UCSD-AML1 (cell line): ENCODE results near the gene RAB39A.
"Not testable (repeated sequence)": the region's sequence is repeated elsewhere in the genome, so short reads cannot be mapped to it uniquely, and the experiment has no call there.

Experiments
- DNase-seq: peaks from one replicate; lab custom pipeline; 2025; ENCODE audit not compliant: unreplicated experiment; lab: John Stamatoyannopoulos, UW

Gene RAB39A

GRCh38 chr11:107928046-107928766 lies at the start of gene RAB39A:
Gene RAB39A (plus strand): TSS chr11:107928448. CDS start chr11:107928569, 121 bp downstream.
- peak; percentile 78 for DNase-seq

GRCh38 chr11:107881471-107881870 lies 46.8 kb upstream of the RAB39A start:
- not testable (repeated sequence) for DNase-seq

DNA sequence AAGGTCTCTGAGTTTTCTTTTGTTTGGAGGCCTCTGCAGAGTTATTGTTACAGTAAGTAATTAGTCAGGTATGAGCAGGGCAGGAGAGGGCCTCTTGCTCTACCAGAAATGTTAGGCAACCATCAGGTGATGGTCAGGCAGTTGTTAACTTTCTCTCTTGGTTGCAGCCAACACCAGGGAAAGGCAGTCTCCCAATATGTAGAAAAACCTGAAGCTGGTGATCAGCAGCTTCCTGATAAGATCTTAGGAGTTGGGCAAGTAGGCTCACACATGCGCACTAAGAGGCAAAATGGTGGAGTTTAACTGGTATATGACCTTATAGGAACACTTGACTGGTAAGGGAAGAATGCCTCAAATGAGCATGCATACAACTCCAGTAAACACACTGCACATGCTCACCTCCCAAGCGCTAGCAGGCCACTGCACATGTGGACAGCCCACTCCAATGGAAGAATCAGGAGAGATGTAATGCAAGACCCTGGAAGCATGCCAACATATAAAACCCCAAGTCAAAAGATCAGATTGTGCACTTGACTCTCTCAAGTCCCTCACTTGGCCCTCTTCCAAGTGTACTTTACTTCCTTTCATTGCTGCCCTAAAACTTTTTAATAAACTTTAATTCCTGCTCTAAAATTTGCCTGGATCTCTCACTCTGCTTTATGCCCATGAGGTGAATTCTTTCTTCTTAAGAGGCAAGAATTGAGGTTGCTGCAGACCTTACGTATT lies 46.0 kb upstream of the RAB39A start:
- DNase-seq, result no peak

DNA sequence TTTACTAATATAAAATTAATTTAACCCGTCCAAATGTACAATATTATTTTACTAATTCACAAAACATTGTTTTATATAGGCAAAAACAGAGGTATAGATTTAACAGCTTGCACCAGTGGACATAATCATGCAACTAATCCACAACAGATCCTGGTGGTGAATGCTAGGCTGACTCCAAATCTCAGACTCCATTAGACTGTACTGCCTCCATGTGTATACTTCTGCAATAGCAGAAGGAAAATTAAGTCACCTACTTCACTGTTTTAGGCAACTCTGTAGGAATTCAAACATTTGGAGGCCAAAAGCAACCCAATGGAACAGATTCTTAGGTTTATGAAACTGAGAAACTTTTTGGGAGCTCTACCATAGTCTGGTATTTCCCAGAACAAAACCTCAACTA lies 30.0 kb upstream of the RAB39A start:
- DNase-seq, result no peak

- DNase-seq, result no peak
Observed at GRCh38 chr11:107908211-107908610, 20.0 kb upstream of the RAB39A start.

- DNase-seq, result not testable (repeated sequence)
Observed at GRCh38 chr11:107912415-107912814, 15.8 kb upstream of the RAB39A start.

DNA sequence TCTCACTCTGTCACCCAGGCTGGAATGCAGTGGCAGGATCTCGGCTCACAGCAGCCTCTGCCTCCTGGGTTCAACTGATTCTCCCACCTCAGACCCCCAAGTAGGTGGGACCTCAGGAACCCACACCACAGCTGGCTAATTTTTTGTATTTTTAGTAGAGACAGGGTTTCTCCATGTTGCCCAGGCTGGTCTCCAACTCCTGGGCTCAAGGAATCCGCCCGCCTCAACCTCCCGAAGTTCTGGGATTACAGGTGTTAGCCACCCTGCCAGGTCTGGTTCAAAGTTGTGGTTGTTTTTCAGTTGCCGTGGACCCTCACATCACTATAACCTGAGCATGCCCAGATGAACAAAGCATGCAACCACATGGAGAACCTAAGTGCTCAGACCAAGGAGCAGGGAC lies 13.0 kb upstream of the RAB39A start:
- DNase-seq, result no peak

- peak; percentile 38 for DNase-seq
Observed at GRCh38 chr11:107916671-107917241, 11.5 kb upstream of the RAB39A start.

GRCh38 chr11:107921997-107922396 lies 6.3 kb upstream of the RAB39A start:
- no peak for DNase-seq

DNA sequence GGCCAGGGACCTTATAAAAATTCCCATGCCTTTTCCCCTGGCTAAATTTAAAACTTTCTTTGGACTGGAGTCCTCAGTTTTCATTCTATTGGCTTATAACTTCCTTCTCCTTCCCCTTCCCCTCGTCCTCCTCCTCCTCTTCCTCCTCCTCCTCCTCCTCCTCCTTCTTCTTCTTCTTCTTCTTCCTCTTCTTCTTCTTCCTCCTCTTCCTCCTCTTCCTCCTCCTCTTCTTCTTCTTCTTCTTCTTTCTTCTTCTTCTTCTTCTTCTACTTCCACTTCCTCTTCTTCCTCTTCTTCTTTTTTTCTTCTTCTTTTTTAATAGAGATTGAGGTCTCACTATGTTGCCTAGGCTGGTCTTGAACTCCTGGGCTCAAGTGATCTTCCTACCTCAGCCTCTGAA lies 4.7 kb upstream of the RAB39A start:
- not testable (repeated sequence) for DNase-seq

DNA sequence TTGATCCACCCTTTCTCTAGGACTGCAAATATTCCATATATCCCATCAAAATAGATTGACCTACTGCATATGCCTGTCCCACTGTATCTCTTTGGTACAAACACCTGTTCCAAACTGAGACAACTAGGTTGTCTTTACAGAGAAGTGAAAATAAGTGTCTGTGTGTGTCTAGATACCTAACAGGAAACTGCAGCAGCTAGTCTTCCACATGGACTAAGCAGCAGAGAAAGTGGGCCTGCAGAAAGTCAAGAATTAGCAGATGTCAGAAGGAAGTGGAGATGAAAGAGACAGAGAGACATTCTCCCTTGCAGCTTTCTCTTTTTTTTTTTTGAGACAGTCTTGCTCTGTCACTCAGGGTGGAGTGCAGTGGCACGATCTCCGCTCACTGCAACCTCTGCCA lies 3.9 kb upstream of the RAB39A start:
- DNase-seq, result no peak

GRCh38 chr11:107927559-107927958 lies 689 bp upstream of the RAB39A start:
- DNase-seq, result no peak

DNA sequence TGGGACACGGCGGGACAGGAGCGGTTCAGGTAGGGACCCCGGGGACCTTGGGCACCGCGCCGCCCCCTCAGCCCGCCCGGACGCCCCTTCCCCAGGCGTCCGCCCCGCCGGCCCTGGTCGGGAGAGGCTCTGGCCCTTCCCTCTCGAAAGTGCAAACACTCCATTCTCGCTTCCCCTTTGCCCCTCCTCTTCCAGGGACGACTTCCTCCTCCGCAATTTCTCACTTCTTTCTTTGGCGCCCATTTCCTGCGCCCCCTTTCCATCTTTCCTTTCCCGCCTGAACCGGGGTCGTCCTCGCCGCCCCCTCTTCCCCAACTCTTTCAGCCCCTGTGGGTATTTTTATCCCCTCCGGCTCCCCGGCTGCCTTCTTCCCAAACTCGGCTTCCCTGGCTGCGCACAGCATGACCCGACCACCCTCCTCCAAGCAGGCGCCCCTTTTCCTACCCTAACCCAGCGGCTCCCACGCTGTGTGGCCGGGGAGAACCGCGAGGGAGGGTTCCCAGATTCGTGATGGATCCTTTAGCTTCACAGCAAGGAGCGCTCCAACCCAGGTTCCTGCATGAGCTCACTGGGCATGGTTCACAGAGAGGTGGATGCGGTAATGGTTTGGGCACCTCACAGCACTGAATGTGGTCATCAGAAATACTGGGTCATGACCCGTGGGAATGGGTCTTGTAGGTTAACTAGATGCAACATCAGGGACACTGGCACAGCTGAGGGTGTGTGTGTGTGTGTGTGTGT lies 689 bp downstream of the RAB39A start:
- no peak for DNase-seq

GRCh38 chr11:107929611-107930200 lies 1.5 kb downstream of the RAB39A start:
- DNase-seq, result no peak

GRCh38 chr11:107931206-107931605 lies 3.0 kb downstream of the RAB39A start:
- DNase-seq, result no peak

- no peak for DNase-seq
Observed at GRCh38 chr11:107947904-107948303, 19.7 kb downstream of the RAB39A start.

- DNase-seq, result not testable (repeated sequence)
Observed at GRCh38 chr11:107948328-107948727, 20.1 kb downstream of the RAB39A start.

- DNase-seq, result no peak
Observed at GRCh38 chr11:107951155-107951554, 22.9 kb downstream of the RAB39A start.

- DNase-seq, result no peak
Observed at GRCh38 chr11:107953446-107953845, 25.2 kb downstream of the RAB39A start.

- no peak for DNase-seq
Observed at GRCh38 chr11:107956543-107956942, 28.3 kb downstream of the RAB39A start.

DNA sequence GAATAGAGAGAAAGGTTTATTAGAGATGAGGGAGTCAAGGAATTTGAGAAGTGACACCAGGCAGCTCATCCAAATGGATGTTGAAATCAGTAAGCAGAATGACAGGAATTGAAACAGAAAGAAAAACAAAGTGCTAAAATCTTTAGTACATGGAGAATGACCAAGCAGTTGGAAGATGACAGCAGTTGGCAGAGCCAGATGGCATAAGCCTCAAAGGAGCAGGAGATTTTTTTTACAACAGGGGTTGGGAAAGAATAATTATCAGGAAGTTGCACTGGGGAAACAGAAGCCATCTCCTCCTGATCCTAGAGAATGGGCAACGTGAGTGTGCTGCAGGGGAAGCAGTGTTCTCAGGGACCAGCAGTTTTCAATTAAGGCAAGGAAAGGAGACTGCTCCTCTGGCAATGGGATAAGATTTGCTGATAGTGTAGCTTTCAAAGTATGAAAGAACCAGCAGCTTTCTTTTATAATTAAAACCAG lies 28.9 kb downstream of the RAB39A start:
- no peak for DNase-seq
